Endodermal cell (in vitro differentiated cells): ENCODE results near the gene TSSC4. TPM values are rescaled to one million over a fixed set of nuclear protein-coding genes. Genes with fewer than 3 reads are reported as not detected.
"Not testable (repeated sequence)": the region's sequence is repeated elsewhere in the genome, so short reads cannot be mapped to it uniquely, and the experiment has no call there.

ENCODE experiments used
- DNase-seq: peaks from one replicate; pipeline ENCODE4 v3.0.0-alpha.2; 2017
- H3K27ac ChIP-seq: 2 replicates; pipeline ENCODE4 v1.5.1; 2013; ENCODE audit warnings: mild to moderate bottlenecking, low read depth, low read length, moderate library complexity
- H3K27me3 ChIP-seq: 2 replicates; pipeline ENCODE4 v1.6.1; 2013; ENCODE audit warnings: mild to moderate bottlenecking, low read length, moderate library complexity; ENCODE audit not compliant: insufficient read depth, control insufficient read depth, poor library complexity, severe bottlenecking
- H3K36me3 ChIP-seq: 2 replicates; pipeline ENCODE4 v1.7.0; 2013; ENCODE audit warnings: mild to moderate bottlenecking, low read length, moderate library complexity; ENCODE audit not compliant: control insufficient read depth, insufficient read depth
- H3K4me1 ChIP-seq: one replicate; pipeline ENCODE4 v1.7.0; 2013; ENCODE audit warnings: low read length; ENCODE audit not compliant: control insufficient read depth, insufficient read depth
- H3K4me3 ChIP-seq: 2 replicates; pipeline ENCODE4 v1.5.1; 2013; ENCODE audit warnings: mild to moderate bottlenecking, low read length, moderate library complexity
- H3K9ac ChIP-seq: 2 replicates; pipeline ENCODE4 v1.6.1; 2013; ENCODE audit warnings: mild to moderate bottlenecking, low read length, moderate library complexity; ENCODE audit not compliant: poor library complexity, severe bottlenecking; ENCODE audit errors: extremely low read depth
- H3K9me3 ChIP-seq: 2 replicates; pipeline ENCODE4 v1.6.1; 2013; ENCODE audit warnings: mild to moderate bottlenecking, low read length, moderate library complexity; ENCODE audit not compliant: control insufficient read depth
- H3K27ac Mint-ChIP-seq: 2 replicates; pipeline ENCODE4 v1.8.0; 2020; ENCODE audit warnings: mixed read lengths
- H3K27me3 Mint-ChIP-seq: 2 replicates; pipeline ENCODE4 v1.8.0; 2021; ENCODE audit warnings: mild to moderate bottlenecking, mixed read lengths; ENCODE audit not compliant: insufficient read depth
- H3K36me3 Mint-ChIP-seq: 2 replicates; pipeline ENCODE4 v1.8.0; 2020; ENCODE audit warnings: low read depth, mixed read lengths
- H3K4me1 Mint-ChIP-seq: 2 replicates; pipeline ENCODE4 v1.8.0; 2020; ENCODE audit warnings: mixed read lengths
- H3K4me3 Mint-ChIP-seq: 2 replicates; pipeline ENCODE4 v1.8.0; 2020; ENCODE audit warnings: mild to moderate bottlenecking, moderate library complexity, mixed read lengths
- H3K9me3 Mint-ChIP-seq: 2 replicates; pipeline ENCODE4 v1.8.0; 2020; ENCODE audit warnings: mild to moderate bottlenecking, mixed read lengths
- CTCF ChIP-seq: fragments of 200-600 bp; sonication (generic); conservative IDR thresholded peaks from 2 replicates; pipeline ENCODE4 v1.5.0; 2021; ENCODE audit warnings: antibody characterized with exemption, mild to moderate bottlenecking
- WGBS, 2 experiments: methylation state at CpG; one replicate each; pipeline versions ENCODE4 v1.1.5 to v1.1.7; 2013; ENCODE audit warnings: missing lambda C conversion rate in 2 of 2, mixed read lengths in 1 of 2; ENCODE audit not compliant: insufficient coverage in 1 of 2, insufficient read length in 1 of 2; 5-methylcytosine and 5-hydroxymethylcytosine counted together
- total RNA-seq, 2 donors: library from RNA; stranded (reverse); fragmentation: NEBNext Ultra II Directional in 1 of 2; extraction: Animal tissue kit (Norgen Biotek cat#: 25700) in 1 of 2; gene quantifications; 2 replicates in 1 of 2; 3 replicates in 1 of 2; pipeline ENCODE4 v1.2.1, GENCODE V29; 2021

TSSC4 gene
- total RNA-seq, 2 donors from 2014 or later, result 47.2 to 51.1 TPM

DNA sequence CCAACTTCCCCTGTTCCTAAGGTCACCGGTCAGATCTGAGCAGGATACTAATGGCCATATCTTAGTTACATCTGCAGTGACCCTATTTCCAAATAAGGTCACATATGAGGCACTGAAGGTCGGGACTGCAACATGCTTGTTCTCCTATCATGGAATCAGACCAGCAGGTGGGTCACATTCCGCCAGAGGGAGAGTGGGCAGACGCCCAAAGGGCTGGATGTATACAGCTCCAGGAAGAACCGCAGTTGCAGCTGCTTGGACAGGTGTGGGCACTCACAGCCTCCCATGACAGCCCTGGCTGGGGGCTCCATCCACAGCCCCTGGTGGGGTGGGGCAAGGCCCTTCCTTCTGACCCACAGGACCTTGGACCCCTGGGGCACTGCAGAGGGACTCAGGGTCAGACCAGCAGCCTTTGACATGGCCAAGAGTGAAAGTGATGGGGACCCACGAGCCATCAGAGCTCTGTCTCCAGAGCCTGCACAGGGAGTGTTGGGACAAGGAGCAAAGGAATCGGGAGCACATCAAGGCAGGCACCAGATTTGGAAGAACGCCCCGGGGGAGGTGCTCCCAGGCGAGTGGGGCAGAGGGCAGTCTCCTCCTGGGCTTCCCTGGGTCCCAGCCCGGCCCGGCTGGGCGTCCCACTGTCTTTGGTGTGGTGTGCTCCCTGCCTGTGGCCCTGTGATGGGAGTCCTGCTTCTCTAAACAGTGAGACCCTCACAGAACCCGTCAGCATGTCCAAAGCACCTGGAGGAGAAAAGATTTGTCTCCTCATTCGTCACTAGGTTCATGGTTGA is 36.8 kb upstream of the TSSC4 start:
- no peaks in the 10 kb centered on the region for H3K9me3 ChIP-seq
- no peak for TF ChIP-seq CTCF
- Mint-ChIP-seq H3K36me3 (no peaks in the 10 kb centered on the region), H3K4me1 (no peaks in the 10 kb centered on the region), H3K4me3 (no peak overlapping the region), H3K27me3 (no peaks in the 10 kb centered on the region), H3K9me3 (no peaks in the 10 kb centered on the region), H3K27ac (no peak overlapping the region)
- 92 to 93% methylated on average over 6 to 15 of the region's 15 CpGs for WGBS, 2 experiments
- no peak overlapping the region for H3K9ac ChIP-seq
- H3K27ac ChIP-seq, result no peak overlapping the region
- H3K27me3 ChIP-seq, result no peaks in the 10 kb centered on the region
- H3K4me1 ChIP-seq, result no peaks in the 10 kb centered on the region
- no peaks in the 10 kb centered on the region for H3K36me3 ChIP-seq
- DNase-seq, result no peak
- no peak overlapping the region for H3K4me3 ChIP-seq

DNA sequence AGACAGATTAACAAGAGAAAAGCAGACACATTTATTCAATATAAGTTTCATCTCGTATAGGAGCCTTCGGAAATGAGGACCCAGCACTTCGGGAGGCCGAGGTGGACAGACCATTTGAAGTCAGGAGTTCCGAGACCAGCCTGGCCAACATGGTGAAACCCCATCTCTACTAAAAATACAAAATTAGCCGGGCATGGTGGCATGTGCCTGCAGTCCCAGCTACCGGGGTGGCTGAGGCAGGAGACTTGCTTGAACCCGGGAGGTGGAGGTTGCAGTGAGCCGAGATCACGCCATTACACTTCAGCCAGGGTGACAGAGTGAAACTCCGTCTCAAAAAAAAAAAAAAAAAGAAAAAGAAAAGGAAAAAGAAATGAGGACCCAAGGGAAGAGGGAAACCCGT is 36.2 kb upstream of the TSSC4 start:
- H3K4me1 ChIP-seq, H3K4me1 Mint-ChIP-seq, H3K27me3 Mint-ChIP-seq, H3K9me3 Mint-ChIP-seq, H3K27me3 ChIP-seq, H3K27ac Mint-ChIP-seq, H3K4me3 Mint-ChIP-seq, H3K27ac ChIP-seq, H3K36me3 Mint-ChIP-seq, H3K9ac ChIP-seq, DNase-seq, H3K4me3 ChIP-seq, H3K36me3 ChIP-seq, H3K9me3 ChIP-seq: not testable (repeated sequence)
- WGBS, 2 experiments, result 88 to 94% methylated on average over 11 to 12 of the region's 12 CpGs

GRCh38 chr11:2365571-2366210 is 34.9 kb upstream of the TSSC4 start:
- H3K4me3 ChIP-seq, result no peak overlapping the region
- Mint-ChIP-seq H3K9me3 (no peaks in the 10 kb centered on the region), H3K4me3 (no peak overlapping the region), H3K27ac (no peak overlapping the region), H3K36me3 (no peaks in the 10 kb centered on the region), H3K27me3 (peaks cover 1% of the 10 kb centered on the region), H3K4me1 (no peaks in the 10 kb centered on the region)
- TF ChIP-seq CTCF, result no peak
- no peaks in the 10 kb centered on the region for H3K9me3 ChIP-seq
- H3K27me3 ChIP-seq, result no peaks in the 10 kb centered on the region
- no peaks in the 10 kb centered on the region for H3K4me1 ChIP-seq
- H3K27ac ChIP-seq, result no peak overlapping the region
- H3K36me3 ChIP-seq, result no peaks in the 10 kb centered on the region
- H3K9ac ChIP-seq, result no peak overlapping the region
- no peak for DNase-seq
- 89 to 90% methylated on average over 13 to 16 of the region's 16 CpGs for WGBS, 2 experiments
